NCI-H2227 (cell line): Measurements from ENCODE around the gene BMPR2.
"Not testable (repeated sequence)": the region's sequence is repeated elsewhere in the genome, so short reads cannot be mapped to it uniquely, and the experiment has no call there.

ENCODE experiments used
- DNase-seq: peaks from one replicate; lab custom pipeline; 2025; ENCODE audit not compliant: unreplicated experiment; lab: John Stamatoyannopoulos, UW

The BMPR2 gene

GRCh38 chr2:202375609-202376408 lies at the start of gene BMPR2:
Gene BMPR2, plus strand, starts transcription at chr2:202376327. Its CDS starts 1,148 bp downstream, at chr2:202377475.
- peak; percentile 97 for DNase-seq

GRCh38 chr2:202327858-202328257 lies 48.3 kb upstream of the BMPR2 start:
- DNase-seq, result no peak

GRCh38 chr2:202335791-202336467 lies 40.2 kb upstream of the BMPR2 start:
- peak; percentile 41 for DNase-seq

GRCh38 chr2:202337151-202337550 lies 39.0 kb upstream of the BMPR2 start:
- DNase-seq, result no peak

- DNase-seq, result no peak
These were observed 38.3 kb upstream of the BMPR2 start for GRCh38 chr2:202337706-202338346.

GRCh38 chr2:202339071-202339870 lies 36.9 kb upstream of the BMPR2 start:
- DNase-seq, result no peak

- peak; percentile 19 for DNase-seq
These were observed 31.9 kb upstream of the BMPR2 start for GRCh38 chr2:202344178-202344577.

GRCh38 chr2:202346180-202346579 lies 29.9 kb upstream of the BMPR2 start:
- DNase-seq, result no peak

- DNase-seq, result no peak
These were observed 22.7 kb upstream of the BMPR2 start for GRCh38 chr2:202353430-202353829.

- DNase-seq, result no peak
These were observed 20.1 kb upstream of the BMPR2 start for GRCh38 chr2:202355993-202356505.

- DNase-seq, result not testable (repeated sequence)
These were observed 17.2 kb upstream of the BMPR2 start for GRCh38 chr2:202358924-202359323.

GRCh38 chr2:202360646-202361045 lies 15.5 kb upstream of the BMPR2 start:
- DNase-seq, result no peak

- no peak for DNase-seq
These were observed 15.0 kb upstream of the BMPR2 start for GRCh38 chr2:202361108-202361507.

GRCh38 chr2:202373490-202373889 lies 2.6 kb upstream of the BMPR2 start:
- peak; percentile 35 for DNase-seq

- peak; percentile 52 for DNase-seq
These were observed 1.7 kb upstream of the BMPR2 start for GRCh38 chr2:202374383-202374782.

- DNase-seq, result peak; percentile 86
These were observed 1.0 kb upstream of the BMPR2 start for GRCh38 chr2:202375033-202375608.

GRCh38 chr2:202376460-202377206 lies 506 bp downstream of the BMPR2 start:
- DNase-seq, result no peak

- DNase-seq, result peak; percentile 36
These were observed 1.2 kb downstream of the BMPR2 start for GRCh38 chr2:202377207-202377761.

GRCh38 chr2:202378001-202378400 lies 1.9 kb downstream of the BMPR2 start:
- no peak for DNase-seq
